ENCODE data around the gene SP7. TPM values are rescaled to one million over a fixed set of nuclear protein-coding genes. Genes with fewer than 3 reads are reported as not detected.

The SP7 gene
- total and polyA plus RNA-seq, 2 donors (not counting 3 experiments of a cell fraction or from before 2014, with no cell fraction given) = not detected

DNA sequence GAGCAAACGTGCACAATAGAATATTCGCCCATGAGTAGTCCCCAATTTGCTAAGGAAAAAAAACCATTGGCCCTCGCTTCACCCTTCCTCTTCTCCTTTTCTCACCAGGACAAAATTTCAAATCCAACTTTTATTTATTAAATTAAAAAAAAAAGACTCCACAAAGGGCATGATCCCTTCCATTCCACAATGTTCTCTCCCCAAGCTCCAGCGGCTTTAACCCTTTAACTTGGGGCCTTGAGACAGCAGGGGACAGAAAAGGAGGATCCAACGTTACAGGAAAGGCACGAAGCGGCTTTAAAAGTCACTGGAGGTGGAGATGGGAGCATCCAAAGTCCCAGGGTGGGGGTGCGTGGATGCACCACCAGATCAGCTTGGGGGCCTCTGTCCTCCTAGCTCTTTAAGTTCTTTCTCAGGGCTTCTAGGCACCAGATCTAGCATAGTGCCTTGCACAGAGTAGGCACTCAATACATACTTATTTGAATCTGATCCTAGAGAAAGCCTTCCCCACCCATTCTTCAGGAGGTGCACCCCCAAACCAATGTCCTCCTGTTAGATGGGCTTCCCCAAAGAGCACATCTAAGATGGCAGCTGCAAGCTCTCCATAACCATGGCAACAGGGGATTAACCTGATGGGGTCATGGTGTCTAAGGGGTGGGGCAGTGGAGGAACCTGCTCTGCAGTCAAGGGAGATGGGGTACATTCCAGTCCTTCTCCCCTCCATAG is 9.5 kb downstream of the SP7 start:
- Histone ChIP-seq H3K9me3 (replicated peaks; ENCODE audit: control insufficient read depth, insufficient read depth, low read length) (no peaks in the 10 kb centered on the region), H3K4me3 (replicated peaks in 1 of 3; ENCODE audit: insufficient read depth in 1 of 3, low read depth in 1 of 3, low read length in 3 of 3) (no peak overlapping the region), H3K27ac (ENCODE audit: insufficient read depth, low read depth, low read length) (no peak overlapping the region), H2AFZ (ENCODE audit: low read depth, low read length) (no peak overlapping the region), H3K36me3 (ENCODE audit: control insufficient read depth in 2 of 2, extremely low read depth in 1 of 2, insufficient read depth in 2 of 2, low read length in 2 of 2) (no peaks in the 10 kb centered on the region), H3K27me3 (ENCODE audit: control insufficient read depth in 2 of 2, insufficient read depth in 2 of 2, low read length in 2 of 2) (peaks cover 0 to 3% of the 10 kb centered on the region in 2 experiments), H4K20me1 (replicated peaks; ENCODE audit: control insufficient read depth, extremely low read depth, insufficient read depth, low read length) (no peaks in the 10 kb centered on the region), H3K9me1 (replicated peaks; ENCODE audit: control insufficient read depth, extremely low read depth, insufficient read depth, low read length) (no peaks in the 10 kb centered on the region), H3K4me2 (ENCODE audit: insufficient read depth, low read length) (no peak overlapping the region), H3K9ac (replicated peaks; ENCODE audit: extremely low read depth, insufficient read depth, low read length) (no peak overlapping the region), H3K79me2 (ENCODE audit: control insufficient read depth, insufficient read depth, low read length) (no peaks in the 10 kb centered on the region), H3K4me1 (ENCODE audit: control insufficient read depth, extremely low read depth, insufficient read depth, low read length) (peaks cover 13% of the 10 kb centered on the region)
- BruUV-seq (replicated peaks) = no TSS peak
- DNase-seq (ENCODE audit: low read depth, low spot score) (no peak), FAIRE-seq (no peak)
- TF ChIP-seq POLR2A (IDR thresholded peaks at IDR 0.05; ENCODE audit: low read depth, low read length) = no peak
- TF ChIP-seq MAX (IDR thresholded peaks at IDR 0.05; ENCODE audit: insufficient read depth, insufficient read length) = no peak
- no peak for TF ChIP-seq FOS (IDR thresholded peaks at IDR 0.05; ENCODE audit: borderline replicate concordance, insufficient read depth, low read length)
- no peak for TF ChIP-seq MYC (IDR thresholded peaks at IDR 0.05; ENCODE audit: low read depth, low read length)
- TF ChIP-seq, protein P1, sequence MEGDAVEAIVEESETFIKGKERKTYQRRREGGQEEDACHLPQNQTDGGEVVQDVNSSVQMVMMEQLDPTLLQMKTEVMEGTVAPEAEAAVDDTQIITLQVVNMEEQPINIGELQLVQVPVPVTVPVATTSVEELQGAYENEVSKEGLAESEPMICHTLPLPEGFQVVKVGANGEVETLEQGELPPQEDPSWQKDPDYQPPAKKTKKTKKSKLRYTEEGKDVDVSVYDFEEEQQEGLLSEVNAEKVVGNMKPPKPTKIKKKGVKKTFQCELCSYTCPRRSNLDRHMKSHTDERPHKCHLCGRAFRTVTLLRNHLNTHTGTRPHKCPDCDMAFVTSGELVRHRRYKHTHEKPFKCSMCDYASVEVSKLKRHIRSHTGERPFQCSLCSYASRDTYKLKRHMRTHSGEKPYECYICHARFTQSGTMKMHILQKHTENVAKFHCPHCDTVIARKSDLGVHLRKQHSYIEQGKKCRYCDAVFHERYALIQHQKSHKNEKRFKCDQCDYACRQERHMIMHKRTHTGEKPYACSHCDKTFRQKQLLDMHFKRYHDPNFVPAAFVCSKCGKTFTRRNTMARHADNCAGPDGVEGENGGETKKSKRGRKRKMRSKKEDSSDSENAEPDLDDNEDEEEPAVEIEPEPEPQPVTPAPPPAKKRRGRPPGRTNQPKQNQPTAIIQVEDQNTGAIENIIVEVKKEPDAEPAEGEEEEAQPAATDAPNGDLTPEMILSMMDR (IDR thresholded peaks at IDR 0.05; ENCODE audit: extremely low read depth in 1 of 2, insufficient read depth in 1 of 2, low read depth in 1 of 2, low read length in 2 of 2) = no peak
- TF ChIP-seq JUN (IDR thresholded peaks at IDR 0.05; ENCODE audit: borderline replicate concordance, insufficient read depth, insufficient read length, low read depth) = no peak
- no peak for TF ChIP-seq POLR2AphosphoS5 (IDR thresholded peaks at IDR 0.05; ENCODE audit: insufficient read depth, low read depth, low read length)
- TF ChIP-seq EZH2 (IDR thresholded peaks at IDR 0.05; ENCODE audit: borderline replicate concordance, low read depth, low read length, severe bottlenecking) = no peak
- no peak for TF ChIP-seq GATA2 (IDR thresholded peaks at IDR 0.05; ENCODE audit: insufficient read depth, insufficient read length, low read depth, low read length)
- ChIA-PET CTCF (interaction anchor here (0.8 to 13.2 kb wide), 9 partner anchors 14 to 182 kb away, joined by 4 to 225 read pairs (median 7); no protein-coding TSS in a partner anchor), POLR2A (interaction anchor here (0.6 kb wide), 1 partner anchor 90 kb away, joined by 3 read pairs; no protein-coding TSS in a partner anchor)
- dilution Hi-C loops (cut with MboI; ENCODE audit: extremely low pct_ligation_motif_present, low sequenced_read_pairs) (no loop called here), intact Hi-C loops (cut with micrococcal nuclease) (loop anchor here (1.0 kb wide), 1 partner anchor 19 kb away; no protein-coding TSS in a partner anchor)

All from endothelial cell of umbilical vein (primary cell).